ENCODE measurements around the gene ZNF839.
A peak's percentile ranks its signal among the peaks of the same experiment; 100 is the strongest.
"Not testable (repeated sequence)": the region's sequence is repeated elsewhere in the genome, so short reads cannot be mapped to it uniquely, and the experiment has no call there.

Gene ZNF839

DNA sequence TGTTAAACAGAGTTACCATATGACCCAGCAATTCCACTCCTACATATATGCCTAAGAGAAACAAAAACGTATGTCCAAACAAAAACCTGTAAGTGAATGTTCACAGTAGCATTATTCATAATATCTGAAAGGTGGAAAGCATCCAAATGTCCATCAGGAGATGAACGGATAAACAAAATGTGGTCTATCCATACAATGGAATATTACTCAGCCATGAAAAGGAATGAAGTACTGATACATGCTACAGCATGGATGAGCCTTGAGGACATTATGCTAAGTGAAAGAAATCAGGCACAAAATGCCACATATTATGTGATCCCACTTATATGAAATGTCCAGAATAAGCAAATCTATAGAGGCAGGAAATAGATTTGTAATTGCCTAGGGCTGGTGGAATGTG is 31.4 kb upstream of the ZNF839 start:
- FAIRE-seq (no peak), DNase-seq (ENCODE audit: insufficient read length) (no peak)
- TF ChIP-seq POLR2A (IDR thresholded peaks at IDR 0.05; ENCODE audit: low read depth, low read length) (no peak), TAF1 (IDR thresholded peaks at IDR 0.05; ENCODE audit: borderline replicate concordance, low read depth, low read length) (no peak), POLR2AphosphoS5 (IDR thresholded peaks at IDR 0.05; ENCODE audit: low read depth, low read length) (no peak)

DNA sequence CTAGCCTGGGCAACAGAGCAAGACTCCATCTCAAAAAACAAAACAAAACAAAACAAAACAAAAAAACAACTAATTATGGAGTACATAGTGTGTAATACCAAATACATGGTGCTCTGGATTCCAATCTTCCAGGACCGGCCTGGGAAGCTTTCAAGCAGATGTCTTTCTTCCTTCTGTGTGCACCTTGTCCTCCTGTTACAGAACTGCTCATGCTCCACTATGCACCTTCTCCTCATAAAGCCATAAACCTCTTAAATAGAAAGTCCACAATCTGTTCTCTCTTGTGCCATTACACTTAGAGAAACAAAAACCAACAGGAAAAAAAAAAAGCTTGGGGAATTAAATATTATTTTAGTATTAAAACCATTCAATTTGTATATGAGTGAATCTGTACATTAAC is 27.1 kb upstream of the ZNF839 start:
- FAIRE-seq (no peak), DNase-seq (ENCODE audit: insufficient read length) (no peak)
- no peak for TF ChIP-seq POLR2AphosphoS5 (IDR thresholded peaks at IDR 0.05; ENCODE audit: low read depth, low read length)
- TF ChIP-seq TAF1 (IDR thresholded peaks at IDR 0.05; ENCODE audit: borderline replicate concordance, low read depth, low read length), result no peak
- no peak for TF ChIP-seq POLR2A (IDR thresholded peaks at IDR 0.05; ENCODE audit: low read depth, low read length)

GRCh38 chr14:102293781-102294180 is 25.8 kb upstream of the ZNF839 start:
- no peak for FAIRE-seq
- no peak for DNase-seq (ENCODE audit: insufficient read length)
- TF ChIP-seq POLR2A (IDR thresholded peaks at IDR 0.05; ENCODE audit: low read depth, low read length) (no peak), POLR2AphosphoS5 (IDR thresholded peaks at IDR 0.05; ENCODE audit: low read depth, low read length) (no peak), TAF1 (IDR thresholded peaks at IDR 0.05; ENCODE audit: borderline replicate concordance, low read depth, low read length) (no peak)

DNA sequence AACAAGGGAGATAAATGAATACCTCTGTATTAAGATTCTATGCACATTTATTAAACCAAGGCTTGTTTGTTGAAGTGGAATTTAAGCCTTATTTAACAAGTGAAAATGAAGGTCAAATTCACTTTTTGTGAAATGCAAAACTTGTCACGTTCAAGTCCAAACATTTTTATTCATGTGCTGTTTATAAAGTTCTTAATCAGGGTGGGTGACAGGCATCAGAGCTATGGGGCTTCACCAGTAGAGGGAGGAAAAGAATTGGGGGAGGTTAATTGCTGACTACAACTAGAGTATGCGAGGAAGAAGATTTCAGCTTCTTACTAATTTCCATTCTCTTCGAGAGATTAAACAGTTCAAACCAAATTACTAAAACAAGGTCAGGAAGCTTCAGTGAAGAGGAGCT is 24.3 kb upstream of the ZNF839 start:
- FAIRE-seq, result no peak
- TF ChIP-seq TAF1 (IDR thresholded peaks at IDR 0.05; ENCODE audit: borderline replicate concordance, low read depth, low read length) (no peak), POLR2A (IDR thresholded peaks at IDR 0.05; ENCODE audit: low read depth, low read length) (no peak), POLR2AphosphoS5 (IDR thresholded peaks at IDR 0.05; ENCODE audit: low read depth, low read length) (no peak)
- no peak for DNase-seq (ENCODE audit: insufficient read length)

- TF ChIP-seq POLR2A (IDR thresholded peaks at IDR 0.05; ENCODE audit: low read depth, low read length) (no peak), TAF1 (IDR thresholded peaks at IDR 0.05; ENCODE audit: borderline replicate concordance, low read depth, low read length) (no peak), POLR2AphosphoS5 (IDR thresholded peaks at IDR 0.05; ENCODE audit: low read depth, low read length) (no peak)
- DNase-seq (ENCODE audit: insufficient read length) (no peak), FAIRE-seq (no peak)
These were observed 21.9 kb upstream of the ZNF839 start for GRCh38 chr14:102297436-102298170.

- DNase-seq (ENCODE audit: insufficient read length), result not testable (repeated sequence)
These were observed 21.1 kb upstream of the ZNF839 start for GRCh38 chr14:102298303-102299070.

GRCh38 chr14:102303664-102304063 is 15.9 kb upstream of the ZNF839 start:
- FAIRE-seq (no peak), DNase-seq (ENCODE audit: insufficient read length) (no peak)
- no peak for TF ChIP-seq POLR2AphosphoS5 (IDR thresholded peaks at IDR 0.05; ENCODE audit: low read depth, low read length)
- TF ChIP-seq TAF1 (IDR thresholded peaks at IDR 0.05; ENCODE audit: borderline replicate concordance, low read depth, low read length), result no peak
- TF ChIP-seq POLR2A (IDR thresholded peaks at IDR 0.05; ENCODE audit: low read depth, low read length), result no peak

More at GRCh38 chr14:102298303-102299070, 21.1 kb upstream of the ZNF839 start:
- FAIRE-seq, result not testable (repeated sequence)

- FAIRE-seq (peak; percentile 98), DNase-seq (ENCODE audit: insufficient read length) (peak; percentile 95)
- TF ChIP-seq POLR2AphosphoS5 (IDR thresholded peaks at IDR 0.05; ENCODE audit: low read depth, low read length) (no peak), TAF1 (IDR thresholded peaks at IDR 0.05; ENCODE audit: borderline replicate concordance, low read depth, low read length) (no peak), POLR2A (IDR thresholded peaks at IDR 0.05; ENCODE audit: low read depth, low read length) (no peak)
These were observed 14.7 kb upstream of the ZNF839 start, which contains the start of gene MOK for GRCh38 chr14:102304611-102305506. TSS of gene MOK (minus strand) at chr14:102305164. CDS start at chr14:102304968, 196 bp downstream.

DNA sequence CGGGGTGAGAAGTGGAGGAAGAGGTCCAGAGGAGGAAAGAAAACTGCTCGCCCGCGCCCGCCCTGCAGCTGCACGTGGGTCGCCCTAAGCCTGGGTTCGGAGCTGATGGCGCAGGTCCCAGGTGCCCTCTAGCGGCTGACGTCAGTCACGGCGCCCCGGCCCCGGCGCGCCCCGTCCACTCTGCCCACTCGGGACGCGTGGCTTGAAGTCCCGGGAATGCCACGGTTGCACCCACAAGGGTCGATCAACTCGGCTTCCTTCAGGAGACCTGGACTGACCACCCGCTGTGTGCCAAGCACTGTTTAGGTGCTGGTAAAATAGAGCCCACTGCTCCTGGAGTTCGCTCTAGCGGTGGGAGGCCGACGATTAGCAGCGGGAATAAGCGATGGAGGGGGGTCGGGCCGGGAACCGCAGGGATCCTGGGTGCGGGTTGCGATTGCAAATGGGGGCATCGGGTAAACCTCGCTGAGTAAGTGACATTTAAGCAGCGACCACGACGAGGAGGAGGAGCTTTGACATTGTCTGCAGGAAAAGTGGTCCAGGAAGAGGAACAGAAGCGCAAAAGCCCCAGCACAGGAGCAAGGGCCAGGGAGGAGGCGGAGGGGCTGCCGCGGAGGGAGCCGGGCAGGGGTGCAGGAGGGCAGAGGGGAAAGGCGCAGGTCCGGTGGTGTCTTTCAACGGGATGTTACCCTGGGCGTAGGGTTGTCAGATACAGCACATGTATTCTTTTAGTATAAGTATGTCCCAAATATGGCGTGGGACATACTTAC is 5.1 kb upstream of the ZNF839 start:
- FAIRE-seq (peak; percentile 74), DNase-seq (ENCODE audit: insufficient read length) (peak; percentile 83)
- TF ChIP-seq POLR2AphosphoS5 (IDR thresholded peaks at IDR 0.05; ENCODE audit: low read depth, low read length) (no peak), TAF1 (IDR thresholded peaks at IDR 0.05; ENCODE audit: borderline replicate concordance, low read depth, low read length) (no peak), POLR2A (IDR thresholded peaks at IDR 0.05; ENCODE audit: low read depth, low read length) (no peak)

DNA sequence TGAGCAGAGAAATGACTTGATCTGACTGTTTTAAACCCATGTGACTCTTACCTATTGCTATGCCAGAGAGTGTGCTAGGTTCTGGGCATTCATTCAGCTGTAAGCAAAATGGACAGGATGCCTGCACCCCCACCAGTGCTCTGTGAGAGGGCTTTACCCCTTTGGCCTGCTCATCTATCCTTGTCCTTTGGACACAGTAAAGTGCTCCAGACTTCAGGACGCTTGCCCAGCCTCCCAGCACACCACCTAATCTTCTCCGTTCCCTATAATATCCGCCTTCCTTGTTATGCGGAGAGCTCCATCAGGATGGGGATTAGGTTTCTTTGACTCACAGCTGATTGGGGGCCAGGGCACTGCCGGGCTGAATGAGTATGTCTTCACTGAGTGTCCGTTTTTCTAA is 4.4 kb upstream of the ZNF839 start:
- FAIRE-seq (no peak), DNase-seq (ENCODE audit: insufficient read length) (no peak)
- TF ChIP-seq TAF1 (IDR thresholded peaks at IDR 0.05; ENCODE audit: borderline replicate concordance, low read depth, low read length), result no peak
- TF ChIP-seq POLR2A (IDR thresholded peaks at IDR 0.05; ENCODE audit: low read depth, low read length), result no peak
- no peak for TF ChIP-seq POLR2AphosphoS5 (IDR thresholded peaks at IDR 0.05; ENCODE audit: low read depth, low read length)
